Jurkat, Clone E6-1 (cell line): ENCODE data around the gene GNAS-AS1.
"Not testable (repeated sequence)": the region's sequence is repeated elsewhere in the genome, so short reads cannot be mapped to it uniquely, and the experiment has no call there.

ENCODE experiments used
- DNase-seq: peaks from one replicate; pipeline ENCODE4 v3.0.0-alpha.2; 2011; ENCODE audit warnings: low read depth, low spot score
- H3K4me3 ChIP-seq: 2 replicates; pipeline ENCODE4 v1.5.1; 2011; ENCODE audit warnings: mild to moderate bottlenecking, low read length, control low read depth, moderate library complexity

The GNAS-AS1 gene

DNA sequence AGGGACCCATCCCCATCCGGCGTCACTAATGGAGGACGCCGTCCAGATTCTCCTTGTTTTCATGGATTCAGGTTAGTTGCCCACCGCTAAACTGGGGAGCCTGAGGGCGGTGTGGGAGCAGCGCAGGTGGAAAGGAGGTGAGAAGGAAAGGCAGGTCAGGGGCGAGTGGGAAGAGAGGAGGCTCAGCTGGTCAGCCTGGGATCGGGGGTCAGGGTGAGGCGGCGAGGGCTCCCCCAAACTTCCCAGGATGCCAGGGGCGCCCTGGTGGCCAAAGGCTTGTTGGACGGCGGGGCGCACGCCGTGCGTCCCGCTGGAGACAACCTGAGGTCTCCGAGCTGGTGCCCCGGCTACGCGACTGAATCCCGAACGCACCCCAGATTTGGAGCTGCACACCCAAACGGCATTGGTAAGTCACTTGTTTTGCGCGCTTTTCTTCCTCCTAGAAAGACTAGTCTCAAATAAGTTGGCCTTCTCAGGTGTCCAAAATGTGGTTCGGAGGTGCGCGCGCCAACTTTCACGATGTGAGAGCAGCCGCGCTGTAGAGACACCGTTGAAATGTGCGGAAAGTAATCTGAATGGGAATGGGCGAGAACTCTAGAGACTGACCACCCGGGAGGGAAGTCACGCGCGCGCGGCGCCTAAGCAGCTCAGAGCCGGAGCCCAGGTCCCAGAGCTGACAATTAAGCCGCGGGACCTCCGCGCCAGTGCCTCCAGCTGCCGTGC lies 9.7 kb downstream of the GNAS-AS1 start:
- no peak for DNase-seq
- H3K4me3 ChIP-seq = no peak overlapping the region

DNA sequence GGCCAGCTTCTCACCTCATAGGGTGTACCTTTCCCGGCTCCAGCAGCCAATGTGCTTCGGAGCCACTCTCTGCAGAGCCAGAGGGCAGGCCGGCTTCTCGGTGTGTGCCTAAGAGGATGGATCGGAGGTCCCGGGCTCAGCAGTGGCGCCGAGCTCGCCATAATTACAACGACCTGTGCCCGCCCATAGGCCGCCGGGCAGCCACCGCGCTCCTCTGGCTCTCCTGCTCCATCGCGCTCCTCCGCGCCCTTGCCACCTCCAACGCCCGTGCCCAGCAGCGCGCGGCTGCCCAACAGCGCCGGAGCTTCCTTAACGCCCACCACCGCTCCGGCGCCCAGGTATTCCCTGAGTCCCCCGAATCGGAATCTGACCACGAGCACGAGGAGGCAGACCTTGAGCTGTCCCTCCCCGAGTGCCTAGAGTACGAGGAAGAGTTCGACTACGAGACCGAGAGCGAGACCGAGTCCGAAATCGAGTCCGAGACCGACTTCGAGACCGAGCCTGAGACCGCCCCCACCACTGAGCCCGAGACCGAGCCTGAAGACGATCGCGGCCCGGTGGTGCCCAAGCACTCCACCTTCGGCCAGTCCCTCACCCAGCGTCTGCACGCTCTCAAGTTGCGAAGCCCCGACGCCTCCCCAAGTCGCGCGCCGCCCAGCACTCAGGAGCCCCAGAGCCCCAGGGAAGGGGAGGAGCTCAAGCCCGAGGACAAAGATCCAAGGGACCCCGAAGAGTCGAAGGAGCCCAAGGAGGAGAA lies 10.5 kb downstream of the GNAS-AS1 start:
- DNase-seq = no peak
- no peak overlapping the region for H3K4me3 ChIP-seq

DNA sequence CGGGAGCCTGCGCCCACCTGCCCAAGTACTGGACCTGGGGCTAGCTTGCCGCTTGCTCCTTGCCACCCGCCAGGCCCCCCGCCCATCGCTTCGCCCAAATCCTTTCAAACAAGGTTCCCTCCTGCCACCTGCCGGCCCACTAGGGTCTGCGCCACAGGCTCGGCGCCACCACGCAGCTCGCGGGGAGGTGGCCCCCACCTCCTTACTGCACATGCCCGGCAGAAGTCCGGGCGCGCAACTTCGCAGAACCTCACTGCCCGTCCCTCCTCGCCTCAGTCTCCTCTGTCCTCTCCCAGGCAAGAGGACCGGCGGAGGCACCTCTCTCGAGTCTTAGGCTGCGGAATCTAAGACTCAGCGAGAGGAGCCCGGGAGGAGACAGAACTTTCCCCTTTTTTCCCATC lies 11.2 kb downstream of the GNAS-AS1 start:
- H3K4me3 ChIP-seq = no peak overlapping the region
- DNase-seq = no peak

DNA sequence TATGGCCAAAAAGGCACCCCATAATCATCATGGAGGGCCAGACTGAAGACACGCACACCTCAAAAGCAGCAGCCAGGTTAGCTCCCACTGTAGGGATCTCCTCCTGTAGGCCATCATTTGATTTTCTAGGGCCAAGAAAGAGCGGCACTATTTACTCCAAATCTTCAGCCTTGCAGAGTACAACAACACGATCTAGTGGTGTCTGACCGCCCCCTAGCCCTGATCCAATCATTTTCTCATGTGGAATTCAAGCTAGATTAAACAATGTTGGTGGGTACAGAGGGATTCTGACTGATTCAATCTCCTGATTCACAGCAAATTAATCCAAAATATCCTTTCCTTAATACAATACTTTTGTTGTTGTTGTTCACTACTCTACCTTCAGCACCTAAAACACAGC lies 12.5 kb downstream of the GNAS-AS1 start:
- H3K4me3 ChIP-seq = no peak overlapping the region

DNA sequence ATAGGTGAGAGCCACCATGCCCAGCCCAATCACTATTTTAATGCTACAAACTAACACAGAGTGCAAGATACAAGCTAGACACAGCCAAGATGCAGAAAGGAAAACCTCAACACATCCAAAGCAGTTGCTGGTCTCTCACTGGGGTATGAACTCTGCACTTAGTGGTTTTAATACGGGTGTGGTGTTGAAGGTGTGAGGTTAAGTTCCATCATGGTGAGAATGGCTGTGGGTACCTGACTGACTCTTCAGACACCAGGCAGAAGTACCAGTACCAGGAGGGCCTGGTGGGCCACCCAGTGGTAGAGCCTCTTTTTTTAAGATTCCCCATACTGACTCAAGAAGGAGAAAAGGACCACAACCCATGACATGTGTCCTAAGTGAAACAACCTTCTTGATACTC lies 13.0 kb downstream of the GNAS-AS1 start:
- DNase-seq = no peak
- no peak overlapping the region for H3K4me3 ChIP-seq

More for the DNA sequence above, 12.5 kb downstream of the GNAS-AS1 start:
- DNase-seq = no peak

DNA sequence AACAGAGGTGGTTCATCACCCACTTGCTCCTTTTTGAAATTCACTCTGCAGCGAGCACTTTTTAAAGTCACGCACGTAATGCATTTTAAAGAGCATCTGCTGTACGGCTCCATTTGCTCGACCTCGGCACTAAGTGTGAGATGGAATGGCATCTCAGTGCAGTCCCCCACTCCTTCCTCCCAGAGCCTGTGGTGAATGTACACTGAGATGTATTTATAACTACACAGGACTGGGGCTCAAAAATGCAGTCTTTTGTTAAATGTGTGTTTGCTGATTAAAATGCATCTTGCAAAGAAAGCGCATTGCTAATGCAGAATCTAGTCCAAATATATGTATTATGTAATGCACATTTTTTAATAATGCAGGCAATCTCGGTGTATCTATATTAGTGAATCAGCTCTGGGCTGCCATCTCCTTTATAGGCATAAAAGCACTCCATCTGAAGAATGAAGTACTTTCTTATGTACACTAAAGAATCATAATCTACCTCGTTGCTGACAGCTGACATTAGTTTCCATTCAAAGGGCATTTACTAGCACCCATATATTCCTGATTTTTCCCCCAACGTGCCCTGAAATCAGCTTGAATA lies 14.0 kb downstream of the GNAS-AS1 start:
- no peak overlapping the region for H3K4me3 ChIP-seq
- no peak for DNase-seq

DNA sequence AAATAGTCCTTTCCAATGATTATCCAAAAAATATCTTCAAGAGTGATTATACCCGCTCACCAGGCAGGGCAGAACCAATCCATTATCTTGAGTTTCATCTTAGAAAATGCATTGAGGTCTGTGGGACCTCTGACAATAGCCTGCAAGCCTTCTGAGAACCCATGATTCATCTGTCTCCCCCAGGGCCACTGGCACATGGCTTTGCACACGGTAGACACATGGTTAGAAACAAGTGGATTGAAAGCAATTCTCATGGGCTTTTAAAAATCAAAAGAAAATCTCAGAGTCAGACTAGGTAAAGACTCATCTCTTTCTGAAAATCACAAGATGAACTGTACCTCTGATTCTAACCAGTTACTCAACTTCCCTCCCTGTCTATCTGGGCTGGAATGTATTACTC lies 15.5 kb downstream of the GNAS-AS1 start:
- H3K4me3 ChIP-seq = no peak overlapping the region
- DNase-seq = no peak

DNA sequence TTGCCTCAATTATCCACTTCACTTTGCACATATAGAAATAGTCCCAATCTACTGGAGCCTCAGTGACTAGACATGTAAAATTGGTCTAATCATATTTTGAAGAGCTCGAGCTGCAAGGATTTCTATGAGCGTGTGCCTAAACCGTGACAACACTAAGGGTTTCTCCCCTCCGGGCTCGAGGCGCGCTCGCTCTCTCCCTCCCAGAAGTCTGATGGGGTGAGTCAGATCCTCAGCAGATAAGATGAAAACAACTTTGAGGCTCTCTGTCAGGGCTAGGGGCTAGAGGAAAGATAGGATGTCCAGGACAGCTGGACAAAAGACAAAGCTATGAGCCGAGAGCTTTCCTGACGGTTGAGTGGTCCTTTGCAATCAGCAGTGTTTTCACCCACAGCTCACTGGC lies 16.8 kb downstream of the GNAS-AS1 start:
- H3K4me3 ChIP-seq = no peak overlapping the region
- no peak for DNase-seq

DNA sequence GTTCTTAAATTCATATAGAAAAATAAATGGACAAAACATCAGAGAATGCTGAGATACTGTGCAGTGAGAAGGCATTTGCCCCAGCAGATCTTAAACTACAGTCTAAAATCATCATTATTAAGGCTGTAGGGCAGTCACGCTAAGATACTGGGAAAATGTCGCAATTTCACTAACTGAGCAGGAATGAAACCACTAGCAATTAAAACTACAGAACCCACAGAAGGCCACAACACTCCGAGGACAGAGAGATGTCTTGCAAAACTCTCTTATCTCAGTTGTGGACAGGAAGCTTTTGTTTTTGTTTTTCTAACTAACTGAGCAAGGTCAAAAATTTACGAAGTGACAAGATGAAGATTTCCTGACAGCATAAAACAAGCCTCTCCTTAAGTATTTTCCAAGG lies 18.2 kb downstream of the GNAS-AS1 start:
- no peak for DNase-seq

DNA sequence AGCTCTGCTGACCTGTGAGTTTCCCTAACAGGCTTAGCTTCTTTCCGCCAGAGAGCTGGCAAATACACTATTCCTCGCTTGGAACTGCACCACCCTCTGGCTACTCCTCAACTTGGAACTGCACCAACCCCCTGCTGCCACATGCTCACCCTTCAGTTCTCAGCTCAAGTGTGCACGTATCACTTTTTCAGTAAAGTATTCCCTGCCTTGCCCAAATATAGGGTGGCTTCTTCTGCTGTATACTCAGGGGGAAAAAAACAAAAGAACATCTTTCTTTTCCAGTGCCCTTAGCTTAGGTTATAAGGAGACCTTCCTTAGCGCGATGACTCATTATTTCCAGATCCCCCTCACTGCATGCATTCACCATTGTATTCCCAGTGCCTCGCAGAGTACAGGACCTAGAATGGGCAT lies 21.2 kb downstream of the GNAS-AS1 start:
- DNase-seq = no peak
- H3K4me3 ChIP-seq = no peak overlapping the region

More for the DNA sequence above, 18.2 kb downstream of the GNAS-AS1 start:
- H3K4me3 ChIP-seq = no peak overlapping the region

DNA sequence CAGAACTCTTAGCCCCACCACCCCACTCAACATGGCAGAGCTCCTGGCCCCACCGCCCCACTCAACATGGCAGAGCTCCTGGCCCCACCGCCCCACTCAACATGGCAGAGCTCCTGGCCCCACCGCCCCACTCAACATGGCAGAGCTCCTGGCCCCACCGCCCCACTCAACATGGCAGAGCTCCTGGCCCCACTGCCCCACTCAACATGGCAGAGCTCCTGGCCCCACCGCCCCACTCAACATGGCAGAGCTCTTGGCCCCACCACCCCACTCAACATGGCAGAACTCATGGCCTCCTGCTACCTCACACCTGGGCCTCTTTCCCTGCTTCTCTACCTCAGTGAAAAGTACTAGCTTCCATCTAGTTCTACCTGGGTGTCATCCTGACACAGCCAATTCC lies 21.9 kb downstream of the GNAS-AS1 start:
- H3K4me3 ChIP-seq, DNase-seq: not testable (repeated sequence)

DNA sequence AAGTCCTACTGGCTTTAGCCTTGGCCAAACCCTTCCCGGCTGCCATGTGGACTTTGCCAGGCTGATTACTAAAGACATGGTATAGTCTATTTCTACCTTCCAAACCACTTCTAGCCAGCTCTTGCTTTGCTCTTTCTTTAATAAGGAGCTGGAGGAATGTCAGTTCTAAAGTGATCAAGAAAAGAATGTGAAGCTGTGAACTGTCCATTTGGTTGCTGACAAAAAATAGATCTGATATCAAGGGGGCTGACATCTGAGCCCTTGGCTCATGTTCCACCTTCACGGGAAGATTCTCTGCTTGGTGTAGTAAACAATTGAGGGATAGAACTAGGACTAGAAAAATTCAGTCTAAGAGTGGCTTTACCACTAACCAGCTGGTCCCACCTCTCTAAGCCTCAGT lies 22.6 kb downstream of the GNAS-AS1 start:
- no peak overlapping the region for H3K4me3 ChIP-seq

DNA sequence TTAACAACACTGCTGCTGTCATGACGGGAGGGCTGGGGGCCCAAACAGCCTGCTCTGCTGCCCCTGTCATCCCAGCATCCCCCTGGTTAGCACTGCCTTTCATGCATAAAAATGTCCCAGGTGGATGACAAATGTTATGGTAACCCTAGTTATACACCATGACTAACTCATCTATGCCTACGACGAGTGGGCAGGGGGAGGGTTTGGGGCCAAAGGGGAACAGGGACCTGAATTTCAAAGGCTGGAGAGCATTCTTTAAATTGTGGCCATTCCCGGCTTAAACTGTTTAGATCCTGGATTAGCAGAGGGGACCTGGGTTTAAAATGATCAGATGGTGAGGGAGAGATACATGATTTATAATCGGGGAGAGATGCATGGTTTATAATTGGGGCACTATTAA lies 24.4 kb downstream of the GNAS-AS1 start:
- no peak for DNase-seq
- no peak overlapping the region for H3K4me3 ChIP-seq

More for the DNA sequence above, 22.6 kb downstream of the GNAS-AS1 start:
- no peak for DNase-seq

DNA sequence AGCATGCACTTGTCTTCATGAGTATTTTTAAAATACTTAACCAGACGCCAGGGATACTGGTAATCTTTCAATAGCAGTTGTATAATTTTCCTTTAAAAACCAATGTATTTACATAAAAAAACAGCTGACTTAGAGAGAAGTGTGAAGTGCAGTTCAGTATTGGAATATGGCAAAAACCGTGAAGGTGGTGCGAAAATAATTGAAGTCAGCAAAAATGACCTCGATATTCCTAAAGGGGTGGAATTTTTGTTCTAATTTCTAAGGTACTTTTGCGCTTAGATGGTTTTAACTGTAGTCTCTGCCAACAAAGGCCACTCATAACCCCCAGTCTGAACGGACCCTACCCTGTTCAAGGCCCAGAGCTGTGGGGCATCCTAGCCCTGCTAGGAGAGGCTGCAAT lies 25.3 kb downstream of the GNAS-AS1 start:
- DNase-seq = no peak
- H3K4me3 ChIP-seq = no peak overlapping the region

DNA sequence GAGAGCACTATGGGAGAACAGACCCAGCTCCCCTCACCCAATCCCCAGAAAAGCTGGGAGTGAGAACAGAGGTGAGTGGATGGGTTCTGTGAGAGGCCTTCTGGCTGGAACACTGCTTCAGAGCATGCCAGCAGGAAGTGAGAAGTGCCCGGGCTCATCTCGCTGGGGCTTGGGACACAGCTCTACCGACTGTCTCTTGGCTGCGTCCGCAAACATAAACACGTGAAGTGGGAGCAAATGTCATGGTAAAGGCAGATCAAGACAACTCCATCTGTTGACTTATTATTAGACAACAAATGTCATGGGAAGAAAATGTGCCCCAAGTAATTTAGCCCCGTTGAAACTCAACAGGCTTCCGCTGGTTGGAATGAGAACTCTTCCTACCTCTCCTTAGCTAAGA lies 25.9 kb downstream of the GNAS-AS1 start:
- DNase-seq = no peak
- no peak overlapping the region for H3K4me3 ChIP-seq

DNA sequence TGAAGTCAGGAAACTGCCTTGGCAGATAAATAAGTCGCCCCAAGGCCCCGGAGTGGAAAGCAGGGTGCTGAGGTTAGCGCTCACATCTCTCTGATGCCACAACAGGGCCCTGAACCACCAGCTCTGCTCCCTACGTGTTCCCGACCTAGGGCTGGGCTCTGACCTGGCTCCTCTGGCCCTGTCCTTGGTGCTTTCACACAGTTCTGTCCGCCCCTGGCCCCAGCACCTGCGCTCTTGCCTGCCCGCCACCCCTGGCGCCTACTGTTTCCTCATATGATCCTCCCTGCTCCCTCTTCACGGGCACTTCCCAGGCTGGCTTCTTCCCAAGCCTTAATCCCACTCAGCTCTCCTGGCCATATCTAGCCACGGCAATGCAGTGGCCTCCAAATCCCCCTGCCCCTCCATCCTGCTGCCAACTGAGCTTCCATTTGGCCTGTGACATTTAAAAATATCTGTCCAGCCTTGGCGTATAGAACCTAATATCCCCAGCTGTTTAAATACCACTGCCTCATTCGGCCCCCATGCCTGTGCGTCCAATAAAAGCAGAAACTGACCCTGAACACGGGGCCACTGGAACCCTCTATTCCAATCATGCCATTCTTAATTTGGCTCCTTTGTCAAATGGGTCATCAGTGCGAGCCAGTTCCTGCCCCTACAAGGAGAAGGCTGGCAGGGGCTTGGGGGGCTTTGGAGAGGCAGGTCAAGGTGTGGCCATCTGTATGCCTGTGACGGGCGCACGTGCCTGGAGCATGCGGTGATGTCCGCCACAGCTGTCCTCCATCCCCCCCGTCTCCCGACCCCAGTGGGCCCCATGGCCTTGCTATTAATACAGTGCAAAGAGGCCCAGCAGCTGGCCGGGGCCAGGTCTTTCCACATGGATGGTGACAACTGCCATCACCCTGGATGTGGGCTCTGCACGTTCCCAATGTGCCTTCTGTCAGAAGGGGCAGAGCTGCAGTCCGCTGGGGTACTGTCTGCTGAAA lies 27.7 kb downstream of the GNAS-AS1 start:
- no peak for DNase-seq

DNA sequence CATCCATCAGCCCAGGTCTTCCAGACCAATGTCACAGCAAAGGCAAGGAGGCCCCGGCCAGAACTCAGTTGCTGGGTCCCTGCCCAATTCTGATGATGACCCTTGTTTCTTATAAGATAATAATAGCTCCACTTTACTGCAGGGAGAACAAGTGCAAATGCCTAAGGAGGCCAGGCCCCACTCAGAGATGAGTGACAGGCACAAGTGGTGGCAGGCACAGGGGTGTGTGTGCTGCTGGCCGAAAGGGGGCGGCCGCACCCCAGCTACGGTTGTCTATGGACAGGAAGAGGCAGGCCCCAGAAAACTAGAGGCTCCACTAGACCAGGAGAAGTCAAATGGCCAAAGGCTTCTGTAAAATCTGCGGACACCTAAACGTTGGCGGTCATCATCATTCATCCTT lies 28.6 kb downstream of the GNAS-AS1 start:
- no peak overlapping the region for H3K4me3 ChIP-seq
- DNase-seq = no peak

More for the DNA sequence above, 27.7 kb downstream of the GNAS-AS1 start:
- H3K4me3 ChIP-seq = no peak overlapping the region

DNA sequence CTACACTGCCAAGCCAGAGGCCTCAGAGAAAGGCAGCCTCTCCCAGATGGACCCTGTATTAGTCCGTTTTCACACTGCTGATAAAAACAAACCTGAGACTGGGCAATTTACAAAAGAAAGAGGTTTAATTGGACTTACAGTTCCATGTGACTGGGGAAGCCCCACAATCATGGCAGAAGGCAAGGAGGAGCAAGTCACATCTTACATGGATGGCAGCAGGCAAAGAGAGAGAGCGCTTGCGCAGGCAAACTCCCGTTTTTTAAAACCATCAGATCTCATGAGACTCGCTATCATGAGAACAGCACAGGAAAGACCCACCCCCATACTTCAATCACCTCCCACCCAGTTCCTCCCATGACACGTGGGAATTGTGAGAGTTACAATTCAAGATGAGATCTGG lies 30.2 kb downstream of the GNAS-AS1 start:
- not testable (repeated sequence) for DNase-seq

DNA sequence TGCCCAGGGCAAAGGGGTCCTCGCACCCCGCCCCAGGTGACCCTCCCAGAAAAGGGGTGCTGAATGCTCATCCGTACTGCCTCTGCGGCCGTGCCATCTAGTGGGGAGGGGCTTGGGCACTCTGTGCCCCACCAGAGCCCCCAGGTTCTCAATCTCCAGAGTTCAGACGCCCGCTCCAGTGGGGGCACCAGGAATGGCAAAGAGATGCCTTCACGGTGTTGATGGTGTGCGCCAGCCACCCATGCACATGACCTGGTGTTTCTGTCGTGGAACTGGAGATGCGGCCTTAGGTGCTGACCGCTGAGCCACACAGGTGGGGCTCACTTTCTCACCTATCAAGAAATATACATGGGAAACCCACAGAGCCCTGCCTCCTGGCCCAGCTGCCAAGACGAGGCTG lies 30.8 kb downstream of the GNAS-AS1 start:
- no peak overlapping the region for H3K4me3 ChIP-seq
- no peak for DNase-seq

More for the DNA sequence above, 30.2 kb downstream of the GNAS-AS1 start:
- not testable (repeated sequence) for H3K4me3 ChIP-seq
